ENCODE data around the gene HAPSTR1.

The HAPSTR1 gene

GRCh38 chr16:9102943-9103342 lies 11.5 kb downstream of the HAPSTR1 start:
- DNase-seq (ENCODE audit: low spot score), result no peak
- no peak for TF ChIP-seq CTCF (IDR thresholded peaks at IDR 0.05; ENCODE audit: extremely low read depth, insufficient read depth, missing control alignments)
- in situ Hi-C loops (cut with MboI; ENCODE audit: low pct_unique_long_range_greater_than_20kb, low sequenced_read_pairs, unreplicated experiment), result no loop called here

GRCh38 chr16:9103546-9103945 lies 12.1 kb downstream of the HAPSTR1 start:
- no peak for TF ChIP-seq CTCF (IDR thresholded peaks at IDR 0.05; ENCODE audit: extremely low read depth, insufficient read depth, missing control alignments)
- in situ Hi-C loops (cut with MboI; ENCODE audit: low pct_unique_long_range_greater_than_20kb, low sequenced_read_pairs, unreplicated experiment), result no loop called here
- no peak for DNase-seq (ENCODE audit: low spot score)

- in situ Hi-C loops (cut with MboI; ENCODE audit: low pct_unique_long_range_greater_than_20kb, low sequenced_read_pairs, unreplicated experiment), result no loop called here
- DNase-seq (ENCODE audit: low spot score), result no peak
- no peak for TF ChIP-seq CTCF (IDR thresholded peaks at IDR 0.05; ENCODE audit: extremely low read depth, insufficient read depth, missing control alignments)
Observed at GRCh38 chr16:9105189-9105588, 13.7 kb downstream of the HAPSTR1 start.

- in situ Hi-C loops (cut with MboI; ENCODE audit: low pct_unique_long_range_greater_than_20kb, low sequenced_read_pairs, unreplicated experiment), result no loop called here
- DNase-seq (ENCODE audit: low spot score), result no peak
Observed at GRCh38 chr16:9107025-9107970, 15.9 kb downstream of the HAPSTR1 start.

GRCh38 chr16:9109255-9109654 lies 17.8 kb downstream of the HAPSTR1 start:
- no peak for TF ChIP-seq CTCF (IDR thresholded peaks at IDR 0.05; ENCODE audit: extremely low read depth, insufficient read depth, missing control alignments)
- in situ Hi-C loops (cut with MboI; ENCODE audit: low pct_unique_long_range_greater_than_20kb, low sequenced_read_pairs, unreplicated experiment), result no loop called here
- DNase-seq (ENCODE audit: low spot score), result no peak

More at GRCh38 chr16:9107025-9107970, 15.9 kb downstream of the HAPSTR1 start:
- TF ChIP-seq CTCF (IDR thresholded peaks at IDR 0.05; ENCODE audit: extremely low read depth, insufficient read depth, missing control alignments), result no peak

- DNase-seq (ENCODE audit: low spot score), result no peak
- in situ Hi-C loops (cut with MboI; ENCODE audit: low pct_unique_long_range_greater_than_20kb, low sequenced_read_pairs, unreplicated experiment), result no loop called here
- TF ChIP-seq CTCF (IDR thresholded peaks at IDR 0.05; ENCODE audit: extremely low read depth, insufficient read depth, missing control alignments), result no peak
Observed at GRCh38 chr16:9112166-9112843, 20.9 kb downstream of the HAPSTR1 start.

Measured in GM13977 (cell line).